Measurements from ENCODE around the gene EPAS1. TPM values are rescaled to one million over a fixed set of nuclear protein-coding genes. Genes with fewer than 3 reads are reported as not detected.

The EPAS1 gene
- total and polyA plus RNA-seq, 2 of the 13 experiments (the other 11 are each of a cell fraction or from before 2014, with no cell fraction given) = 47.1 to 182 TPM

GRCh38 chr2:46315103-46315890 is 18.1 kb downstream of the EPAS1 start (continued):
- TF ChIP-seq, protein P1, sequence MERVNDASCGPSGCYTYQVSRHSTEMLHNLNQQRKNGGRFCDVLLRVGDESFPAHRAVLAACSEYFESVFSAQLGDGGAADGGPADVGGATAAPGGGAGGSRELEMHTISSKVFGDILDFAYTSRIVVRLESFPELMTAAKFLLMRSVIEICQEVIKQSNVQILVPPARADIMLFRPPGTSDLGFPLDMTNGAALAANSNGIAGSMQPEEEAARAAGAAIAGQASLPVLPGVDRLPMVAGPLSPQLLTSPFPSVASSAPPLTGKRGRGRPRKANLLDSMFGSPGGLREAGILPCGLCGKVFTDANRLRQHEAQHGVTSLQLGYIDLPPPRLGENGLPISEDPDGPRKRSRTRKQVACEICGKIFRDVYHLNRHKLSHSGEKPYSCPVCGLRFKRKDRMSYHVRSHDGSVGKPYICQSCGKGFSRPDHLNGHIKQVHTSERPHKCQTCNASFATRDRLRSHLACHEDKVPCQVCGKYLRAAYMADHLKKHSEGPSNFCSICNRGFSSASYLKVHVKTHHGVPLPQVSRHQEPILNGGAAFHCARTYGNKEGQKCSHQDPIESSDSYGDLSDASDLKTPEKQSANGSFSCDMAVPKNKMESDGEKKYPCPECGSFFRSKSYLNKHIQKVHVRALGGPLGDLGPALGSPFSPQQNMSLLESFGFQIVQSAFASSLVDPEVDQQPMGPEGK (CRISPR knock-in tag; IDR thresholded peaks at IDR 0.05) = peak; percentile 90
- TF ChIP-seq TFE3 (CRISPR knock-in tag; IDR thresholded peaks at IDR 0.05) (peak; percentile 71), CHD4 (IDR thresholded peaks at IDR 0.05; ENCODE audit: borderline replicate concordance, low read length) (peak; percentile 82; the same call in 1 of the 2 replicates), ZKSCAN5 (CRISPR knock-in tag; IDR thresholded peaks at IDR 0.05) (peak; percentile 79; the same call in 1 of the 2 replicates), ZIK1 (CRISPR knock-in tag; IDR thresholded peaks at IDR 0.05; ENCODE audit: borderline replicate concordance, low read depth) (peak; percentile 93), EED (CRISPR knock-in tag; IDR thresholded peaks at IDR 0.05) (no peak), FOSL2 (CRISPR knock-in tag; IDR thresholded peaks at IDR 0.05) (peak; percentile 98), ZNF143 (CRISPR knock-in tag; IDR thresholded peaks at IDR 0.05) (peak; percentile 67; the same call in 1 of the 2 replicates), ZNF496 (CRISPR knock-in tag; IDR thresholded peaks at IDR 0.05; ENCODE audit: insufficient replicate concordance) (no peak), ZBTB39 (CRISPR knock-in tag; IDR thresholded peaks at IDR 0.05) (peak; percentile 98), ZNF761 (CRISPR knock-in tag; conservative IDR thresholded peaks at IDR 0.05) (peak; percentile 86; the same call in 1 of the 2 replicates), ZNF792 (CRISPR knock-in tag; IDR thresholded peaks at IDR 0.05) (peak; percentile 88), ZNF343 (CRISPR knock-in tag; IDR thresholded peaks at IDR 0.05) (peak; percentile 94; the same call in 1 of the 2 replicates), FOXA1 (IDR thresholded peaks at IDR 0.05) (no peak), FOXA1 (CRISPR knock-in tag; IDR thresholded peaks at IDR 0.05) (peak; percentile 43), ELF1 (CRISPR knock-in tag; IDR thresholded peaks at IDR 0.05) (peak; percentile 73), TEAD3 (CRISPR knock-in tag; optimal IDR thresholded peaks at IDR 0.05; ENCODE audit: borderline replicate concordance) (peak; percentile 90)
- TF ChIP-seq, protein P2, sequence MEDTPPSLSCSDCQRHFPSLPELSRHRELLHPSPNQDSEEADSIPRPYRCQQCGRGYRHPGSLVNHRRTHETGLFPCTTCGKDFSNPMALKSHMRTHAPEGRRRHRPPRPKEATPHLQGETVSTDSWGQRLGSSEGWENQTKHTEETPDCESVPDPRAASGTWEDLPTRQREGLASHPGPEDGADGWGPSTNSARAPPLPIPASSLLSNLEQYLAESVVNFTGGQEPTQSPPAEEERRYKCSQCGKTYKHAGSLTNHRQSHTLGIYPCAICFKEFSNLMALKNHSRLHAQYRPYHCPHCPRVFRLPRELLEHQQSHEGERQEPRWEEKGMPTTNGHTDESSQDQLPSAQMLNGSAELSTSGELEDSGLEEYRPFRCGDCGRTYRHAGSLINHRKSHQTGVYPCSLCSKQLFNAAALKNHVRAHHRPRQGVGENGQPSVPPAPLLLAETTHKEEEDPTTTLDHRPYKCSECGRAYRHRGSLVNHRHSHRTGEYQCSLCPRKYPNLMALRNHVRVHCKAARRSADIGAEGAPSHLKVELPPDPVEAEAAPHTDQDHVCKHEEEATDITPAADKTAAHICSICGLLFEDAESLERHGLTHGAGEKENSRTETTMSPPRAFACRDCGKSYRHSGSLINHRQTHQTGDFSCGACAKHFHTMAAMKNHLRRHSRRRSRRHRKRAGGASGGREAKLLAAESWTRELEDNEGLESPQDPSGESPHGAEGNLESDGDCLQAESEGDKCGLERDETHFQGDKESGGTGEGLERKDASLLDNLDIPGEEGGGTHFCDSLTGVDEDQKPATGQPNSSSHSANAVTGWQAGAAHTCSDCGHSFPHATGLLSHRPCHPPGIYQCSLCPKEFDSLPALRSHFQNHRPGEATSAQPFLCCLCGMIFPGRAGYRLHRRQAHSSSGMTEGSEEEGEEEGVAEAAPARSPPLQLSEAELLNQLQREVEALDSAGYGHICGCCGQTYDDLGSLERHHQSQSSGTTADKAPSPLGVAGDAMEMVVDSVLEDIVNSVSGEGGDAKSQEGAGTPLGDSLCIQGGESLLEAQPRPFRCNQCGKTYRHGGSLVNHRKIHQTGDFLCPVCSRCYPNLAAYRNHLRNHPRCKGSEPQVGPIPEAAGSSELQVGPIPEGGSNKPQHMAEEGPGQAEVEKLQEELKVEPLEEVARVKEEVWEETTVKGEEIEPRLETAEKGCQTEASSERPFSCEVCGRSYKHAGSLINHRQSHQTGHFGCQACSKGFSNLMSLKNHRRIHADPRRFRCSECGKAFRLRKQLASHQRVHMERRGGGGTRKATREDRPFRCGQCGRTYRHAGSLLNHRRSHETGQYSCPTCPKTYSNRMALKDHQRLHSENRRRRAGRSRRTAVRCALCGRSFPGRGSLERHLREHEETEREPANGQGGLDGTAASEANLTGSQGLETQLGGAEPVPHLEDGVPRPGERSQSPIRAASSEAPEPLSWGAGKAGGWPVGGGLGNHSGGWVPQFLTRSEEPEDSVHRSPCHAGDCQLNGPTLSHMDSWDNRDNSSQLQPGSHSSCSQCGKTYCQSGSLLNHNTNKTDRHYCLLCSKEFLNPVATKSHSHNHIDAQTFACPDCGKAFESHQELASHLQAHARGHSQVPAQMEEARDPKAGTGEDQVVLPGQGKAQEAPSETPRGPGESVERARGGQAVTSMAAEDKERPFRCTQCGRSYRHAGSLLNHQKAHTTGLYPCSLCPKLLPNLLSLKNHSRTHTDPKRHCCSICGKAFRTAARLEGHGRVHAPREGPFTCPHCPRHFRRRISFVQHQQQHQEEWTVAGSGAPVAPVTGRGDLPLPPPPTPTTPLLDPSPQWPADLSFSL (CRISPR knock-in tag; IDR thresholded peaks at IDR 0.05) = no peak
